Spleen (tissue), 7 donors: ENCODE data around the gene RGS6.

Experiments used
- CTCF ChIP-seq, 11 experiments: fragments of 200-600 bp in 7 of 11; fragments of 450-650 bp in 4 of 11; sonication (generic) in 4 of 11; IDR thresholded peaks in 8 of 11; conservative IDR thresholded peaks in 3 of 11; 1 replicate in 7 of 11; 2 replicates in 4 of 11; pipeline versions ENCODE4 v1.4.0 to v1.8.0; 2016 to 2021; ENCODE audit warnings: antibody characterized with exemption in 11 of 11, inconsistent platforms in 4 of 11, mild to moderate bottlenecking in 1 of 11
- POLR2A ChIP-seq, 3 donors: fragments of 450-650 bp; IDR thresholded peaks; one replicate each; pipeline ENCODE4 v1.5.1; 2017; ENCODE audit warnings: antibody characterized with exemption in 3 of 3, mild to moderate bottlenecking in 1 of 3
- donor health status: DM: no; HTN: no; CAD: no; lungs with moderate emphysema.
- donor health status: DM: no; HTN: no; CAD: no.
- donor health status: DM: no; HTN: no; CAD: no.

- TF ChIP-seq POLR2A (IDR thresholded peaks at IDR 0.05) (no peak), CTCF (IDR thresholded peaks at IDR 0.05 in 8 of 11, conservative IDR thresholded peaks at IDR 0.05 in 3 of 11) (no peak)
Measured at GRCh38 chr14:72568296-72568992, 636.2 kb downstream of the RGS6 start.
